GM23338 (cell line): ENCODE results near the gene SBK1. TPM values are rescaled to one million over a fixed set of nuclear protein-coding genes. Genes with fewer than 3 reads are reported as not detected.

ENCODE experiments used
- ATAC-seq: fragments of 200-7000 bp; cut with Tn5 transposase; 3 replicates; pipeline ENCODE4 v1.9.1; 2020
- DNase-seq: peaks from one replicate; pipeline ENCODE4 v3.0.0-alpha.2; 2015; ENCODE audit warnings: low spot score
- H2AFZ ChIP-seq: fragments of 200-600 bp; sonication (generic); 2 replicates; pipeline ENCODE4 v1.8.0; 2016; ENCODE audit warnings: antibody characterized with exemption, mild to moderate bottlenecking, moderate library complexity
- H3F3A ChIP-seq: fragments of 200-600 bp; sonication (generic); replicated peaks from 2 replicates; pipeline ENCODE4 v1.8.0; 2017; ENCODE audit warnings: antibody characterized with exemption, mixed run types, low read depth
- H3K27ac ChIP-seq: fragments of 200-600 bp; sonication (generic); 2 replicates; pipeline ENCODE4 v1.6.1; 2016; ENCODE audit warnings: low read depth
- H3K27me3 ChIP-seq: fragments of 200-600 bp; sonication (generic); 2 replicates; pipeline ENCODE4 v1.8.0; 2016; ENCODE audit warnings: mild to moderate bottlenecking, mixed run types, moderate library complexity; ENCODE audit not compliant: insufficient read depth
- H3K36me3 ChIP-seq: fragments of 200-600 bp; sonication (generic); 2 replicates; pipeline ENCODE4 v1.8.0; 2016; ENCODE audit warnings: mild to moderate bottlenecking; ENCODE audit not compliant: insufficient read depth
- H3K4me1 ChIP-seq: fragments of 200-600 bp; sonication (generic); 2 replicates; pipeline ENCODE4 v1.8.0; 2016; ENCODE audit warnings: mild to moderate bottlenecking, moderate library complexity; ENCODE audit not compliant: insufficient read depth
- H3K4me2 ChIP-seq: fragments of 200-600 bp; sonication (generic); 2 replicates; pipeline ENCODE4 v1.7.1; 2017; ENCODE audit warnings: mixed run types
- H3K4me3 ChIP-seq: fragments of 200-600 bp; sonication (generic); 2 replicates; pipeline ENCODE4 v1.6.1; 2016; ENCODE audit warnings: mixed run types
- H3K79me2 ChIP-seq: fragments of 200-600 bp; sonication (generic); replicated peaks from 2 replicates; pipeline ENCODE4 v1.8.0; 2017; ENCODE audit warnings: mild to moderate bottlenecking; ENCODE audit not compliant: insufficient read depth
- H3K9me2 ChIP-seq: fragments of 200-600 bp; sonication (generic); 2 replicates; pipeline ENCODE4 v1.8.0; 2017; ENCODE audit not compliant: insufficient read depth
- H4K20me1 ChIP-seq: fragments of 200-600 bp; sonication (generic); replicated peaks from 2 replicates; pipeline ENCODE4 v1.8.0; 2017; ENCODE audit warnings: mild to moderate bottlenecking; ENCODE audit not compliant: insufficient read depth
- H3K27ac Mint-ChIP-seq: 2 replicates; pipeline ENCODE4 v1.8.0; 2020; ENCODE audit warnings: inconsistent platforms, mild to moderate bottlenecking, moderate library complexity, mixed read lengths
- H3K27me3 Mint-ChIP-seq: 3 replicates; pipeline ENCODE4 v1.8.0; 2022; ENCODE audit warnings: low read depth, mild to moderate bottlenecking, moderate library complexity, mixed read lengths, inconsistent platforms; ENCODE audit not compliant: insufficient read depth, poor library complexity
- H3K36me3 Mint-ChIP-seq: 3 replicates; pipeline ENCODE4 v1.8.0; 2021; ENCODE audit warnings: low read depth, mild to moderate bottlenecking, inconsistent platforms, moderate library complexity, mixed read lengths
- H3K4me1 Mint-ChIP-seq: 3 replicates; pipeline ENCODE4 v1.8.0; 2020; ENCODE audit warnings: mild to moderate bottlenecking, inconsistent platforms, mixed read lengths
- H3K4me3 Mint-ChIP-seq: 3 replicates; pipeline ENCODE4 v1.8.0; 2021; ENCODE audit warnings: moderate library complexity, mild to moderate bottlenecking, inconsistent platforms, mixed read lengths
- H3K9me3 Mint-ChIP-seq: 3 replicates; pipeline ENCODE4 v1.8.0; 2020; ENCODE audit warnings: moderate library complexity, mild to moderate bottlenecking, inconsistent platforms, mixed read lengths
- EZH2 ChIP-seq: fragments of 200-600 bp; sonication (generic); IDR thresholded peaks from one replicate; pipeline ENCODE4 v1.8.0; 2017; ENCODE audit warnings: antibody characterized with exemption, mild to moderate bottlenecking, low read depth; ENCODE audit not compliant: unreplicated experiment
- EZH2phosphoT487 ChIP-seq: fragments of 200-600 bp; sonication (generic); IDR thresholded peaks from one replicate; pipeline ENCODE4 v1.8.1; 2018; ENCODE audit warnings: antibody characterized with exemption; ENCODE audit not compliant: unreplicated experiment
- JUNB ChIP-seq: IDR thresholded peaks from one replicate; pipeline ENCODE4 v1.6.1; 2016; ENCODE audit warnings: antibody characterized with exemption; ENCODE audit not compliant: unreplicated experiment
- POLR2AphosphoS5 ChIP-seq: IDR thresholded peaks from 2 replicates; pipeline ENCODE4 v1.6.1; 2016; ENCODE audit warnings: antibody characterized with exemption, low read depth
- ZNF114 ChIP-seq: fragments of 250-450 bp; sonication (Bioruptor Pico); IDR thresholded peaks from 2 replicates; pipeline ENCODE4 v1.5.0; 2020; ENCODE audit warnings: mild to moderate bottlenecking, moderate library complexity
- polyA plus RNA-seq: library from polyadenylated mRNA; unstranded; fragments of >200 nt; fragmentation: Nextera tagmentation; extraction: Ambion mirVana; gene quantifications from 2 replicates; pipeline ENCODE4 v1.2.1, GENCODE V29; 2016
- total RNA-seq: library from RNA; depleted of rRNA; stranded (reverse); fragments of >200 nt; shearing (Covaris generic); gene quantifications from 2 replicates; pipeline ENCODE4 v1.2.3, GENCODE V29; 2014
- TF ChIP-seq, protein P1 (sequence below): IDR thresholded peaks from 2 replicates; pipeline ENCODE4 v1.6.1; 2016; ENCODE audit warnings: antibody characterized with exemption
- TF ChIP-seq, protein P2 (sequence below), 2 experiments: fragments of 200-600 bp in 1 of 2; sonication (generic) in 1 of 2; conservative IDR thresholded peaks; 2 replicates each; pipeline versions ENCODE4 v1.5.1 to v1.6.1; 2016 to 2017; ENCODE audit warnings: antibody characterized with exemption in 2 of 2, low read depth in 2 of 2, mild to moderate bottlenecking in 2 of 2, moderate library complexity in 1 of 2
- TF ChIP-seq, protein P3 (sequence below): fragments of 250-450 bp; sonication (Bioruptor Pico); IDR thresholded peaks from 2 replicates; pipeline ENCODE4 v1.5.0; 2020; ENCODE audit warnings: mild to moderate bottlenecking, moderate library complexity

SBK1 gene
- total and polyA plus RNA-seq, 2 experiments from 2014 or later = 23.9 to 68.1 TPM

DNA sequence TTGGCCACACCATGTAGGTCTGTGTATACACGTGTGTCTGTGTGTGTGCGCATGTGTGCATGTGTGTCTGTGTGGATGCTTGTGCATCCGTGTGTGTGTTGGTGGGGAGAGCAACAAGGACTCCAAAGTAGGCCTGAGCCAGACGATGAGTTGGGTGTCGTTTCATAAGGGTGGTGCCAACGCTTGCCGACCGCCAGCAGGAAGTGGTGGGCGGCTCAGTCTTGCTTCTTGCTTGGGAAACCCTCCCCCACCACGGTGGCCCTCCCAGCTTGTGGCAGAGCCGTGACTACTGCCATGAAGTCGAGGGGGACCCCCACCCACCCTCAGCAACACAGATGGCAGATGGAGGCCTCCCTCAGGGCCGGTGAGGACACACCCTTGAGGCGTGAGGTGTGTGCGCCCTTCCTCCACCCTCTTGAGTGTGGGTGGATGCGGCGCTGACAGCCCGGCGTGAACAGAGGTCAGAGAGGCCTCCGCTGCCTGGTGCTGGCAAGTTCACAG is 17.5 kb downstream of the SBK1 start (continued):
- TF ChIP-seq, protein P1, sequence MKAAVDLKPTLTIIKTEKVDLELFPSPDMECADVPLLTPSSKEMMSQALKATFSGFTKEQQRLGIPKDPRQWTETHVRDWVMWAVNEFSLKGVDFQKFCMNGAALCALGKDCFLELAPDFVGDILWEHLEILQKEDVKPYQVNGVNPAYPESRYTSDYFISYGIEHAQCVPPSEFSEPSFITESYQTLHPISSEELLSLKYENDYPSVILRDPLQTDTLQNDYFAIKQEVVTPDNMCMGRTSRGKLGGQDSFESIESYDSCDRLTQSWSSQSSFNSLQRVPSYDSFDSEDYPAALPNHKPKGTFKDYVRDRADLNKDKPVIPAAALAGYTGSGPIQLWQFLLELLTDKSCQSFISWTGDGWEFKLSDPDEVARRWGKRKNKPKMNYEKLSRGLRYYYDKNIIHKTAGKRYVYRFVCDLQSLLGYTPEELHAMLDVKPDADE = no peak
- no peak for TF ChIP-seq ZNF114
- no peak for TF ChIP-seq POLR2AphosphoS5
- TF ChIP-seq, protein P2, sequence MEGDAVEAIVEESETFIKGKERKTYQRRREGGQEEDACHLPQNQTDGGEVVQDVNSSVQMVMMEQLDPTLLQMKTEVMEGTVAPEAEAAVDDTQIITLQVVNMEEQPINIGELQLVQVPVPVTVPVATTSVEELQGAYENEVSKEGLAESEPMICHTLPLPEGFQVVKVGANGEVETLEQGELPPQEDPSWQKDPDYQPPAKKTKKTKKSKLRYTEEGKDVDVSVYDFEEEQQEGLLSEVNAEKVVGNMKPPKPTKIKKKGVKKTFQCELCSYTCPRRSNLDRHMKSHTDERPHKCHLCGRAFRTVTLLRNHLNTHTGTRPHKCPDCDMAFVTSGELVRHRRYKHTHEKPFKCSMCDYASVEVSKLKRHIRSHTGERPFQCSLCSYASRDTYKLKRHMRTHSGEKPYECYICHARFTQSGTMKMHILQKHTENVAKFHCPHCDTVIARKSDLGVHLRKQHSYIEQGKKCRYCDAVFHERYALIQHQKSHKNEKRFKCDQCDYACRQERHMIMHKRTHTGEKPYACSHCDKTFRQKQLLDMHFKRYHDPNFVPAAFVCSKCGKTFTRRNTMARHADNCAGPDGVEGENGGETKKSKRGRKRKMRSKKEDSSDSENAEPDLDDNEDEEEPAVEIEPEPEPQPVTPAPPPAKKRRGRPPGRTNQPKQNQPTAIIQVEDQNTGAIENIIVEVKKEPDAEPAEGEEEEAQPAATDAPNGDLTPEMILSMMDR (conservative IDR thresholded peaks at IDR 0.05; ENCODE audit: low read depth in 2 of 2) = no peak
- TF ChIP-seq EZH2phosphoT487 = no peak

DNA sequence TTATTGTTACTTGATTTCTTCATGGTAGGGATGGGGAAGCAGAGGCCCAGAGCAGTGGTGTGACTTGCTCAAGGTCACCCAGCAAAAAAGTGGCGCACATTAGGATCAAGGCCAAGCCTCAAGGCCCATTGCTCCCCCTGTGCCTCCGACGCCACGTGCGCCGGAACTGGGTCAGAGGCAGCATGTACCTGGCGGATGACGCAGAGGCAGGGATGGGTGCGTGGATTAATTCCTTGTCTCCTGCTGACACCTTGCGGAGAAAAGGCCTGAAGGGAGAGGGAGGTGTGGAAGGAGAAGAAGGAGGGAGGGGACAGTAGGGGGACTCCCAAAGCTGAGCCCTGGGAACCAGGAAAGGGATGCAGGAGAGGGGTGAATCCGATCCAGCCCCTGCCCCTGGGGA is 18.5 kb downstream of the SBK1 start:
- H2AFZ ChIP-seq = no peak overlapping the region
- Mint-ChIP-seq H3K9me3 (no peaks in the 10 kb centered on the region; the same call in 2 of the 3 replicates), H3K36me3 (peaks cover 41% of the 10 kb centered on the region), H3K4me1 (no peaks in the 10 kb centered on the region; the same call in 2 of the 3 replicates), H3K4me3 (no peak overlapping the region), H3K27ac (no peak overlapping the region), H3K27me3 (peaks cover 7% of the 10 kb centered on the region)
- no peaks in the 10 kb centered on the region for H3K4me1 ChIP-seq
- no peak for DNase-seq
- no peak overlapping the region for H3K4me3 ChIP-seq
- no peaks in the 10 kb centered on the region for H3K36me3 ChIP-seq
- H3K27ac ChIP-seq = no peak overlapping the region
- H3K79me2 ChIP-seq = peaks cover 35% of the 10 kb centered on the region
- no peaks in the 10 kb centered on the region for H3K9me2 ChIP-seq
- no peak for ATAC-seq
- no peaks in the 10 kb centered on the region for H3K27me3 ChIP-seq
- H4K20me1 ChIP-seq = peaks cover 8% of the 10 kb centered on the region; the same call in 1 of the 2 replicates
- TF ChIP-seq, protein P2 (conservative IDR thresholded peaks at IDR 0.05; ENCODE audit: low read depth in 2 of 2) = peak in 1 of 2 experiments; percentile 29; a peak in 2 of 4 replicates
- no peak for TF ChIP-seq EZH2
- H3K4me2 ChIP-seq = no peak overlapping the region
- H3F3A ChIP-seq = no peaks in the 10 kb centered on the region

DNA sequence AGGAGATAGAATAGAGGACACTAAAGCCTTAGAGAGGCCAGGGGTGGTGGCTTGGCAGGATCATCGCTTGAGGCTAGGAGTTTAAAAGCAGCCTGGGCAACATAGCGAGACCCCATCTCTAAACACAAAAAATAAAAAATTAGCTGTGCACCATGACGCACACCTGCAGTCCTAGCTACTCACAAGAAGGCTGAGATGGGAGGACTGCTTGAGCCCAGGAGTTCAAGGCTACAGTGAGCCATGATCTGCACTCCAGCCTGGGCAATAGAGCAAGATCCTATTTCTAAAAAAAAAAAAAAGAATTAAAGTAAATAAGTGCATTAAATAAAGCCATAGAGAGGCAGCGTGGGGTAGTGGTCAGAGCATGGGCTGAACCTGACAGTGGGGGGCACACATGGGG is 19.1 kb downstream of the SBK1 start:
- peaks cover 6% of the 10 kb centered on the region; the same call in 1 of the 2 replicates for H4K20me1 ChIP-seq
- Mint-ChIP-seq H3K27ac (no peak overlapping the region), H3K9me3 (no peaks in the 10 kb centered on the region; the same call in 2 of the 3 replicates), H3K36me3 (peaks cover 38% of the 10 kb centered on the region), H3K4me1 (no peaks in the 10 kb centered on the region; the same call in 2 of the 3 replicates), H3K27me3 (peaks cover 7% of the 10 kb centered on the region), H3K4me3 (no peak overlapping the region)
- ATAC-seq (no peak), DNase-seq (no peak)
- no peaks in the 10 kb centered on the region for H3K4me1 ChIP-seq
- H3K36me3 ChIP-seq = no peaks in the 10 kb centered on the region
- no peaks in the 10 kb centered on the region for H3F3A ChIP-seq
- no peak overlapping the region for H3K27ac ChIP-seq
- H3K79me2 ChIP-seq = peaks cover 30% of the 10 kb centered on the region
- no peaks in the 10 kb centered on the region for H3K9me2 ChIP-seq
- H3K4me2 ChIP-seq = no peak overlapping the region
- no peak overlapping the region for H3K4me3 ChIP-seq
- no peak overlapping the region for H2AFZ ChIP-seq
- no peaks in the 10 kb centered on the region for H3K27me3 ChIP-seq
- TF ChIP-seq ZNF114 = no peak
- TF ChIP-seq, protein P3, sequence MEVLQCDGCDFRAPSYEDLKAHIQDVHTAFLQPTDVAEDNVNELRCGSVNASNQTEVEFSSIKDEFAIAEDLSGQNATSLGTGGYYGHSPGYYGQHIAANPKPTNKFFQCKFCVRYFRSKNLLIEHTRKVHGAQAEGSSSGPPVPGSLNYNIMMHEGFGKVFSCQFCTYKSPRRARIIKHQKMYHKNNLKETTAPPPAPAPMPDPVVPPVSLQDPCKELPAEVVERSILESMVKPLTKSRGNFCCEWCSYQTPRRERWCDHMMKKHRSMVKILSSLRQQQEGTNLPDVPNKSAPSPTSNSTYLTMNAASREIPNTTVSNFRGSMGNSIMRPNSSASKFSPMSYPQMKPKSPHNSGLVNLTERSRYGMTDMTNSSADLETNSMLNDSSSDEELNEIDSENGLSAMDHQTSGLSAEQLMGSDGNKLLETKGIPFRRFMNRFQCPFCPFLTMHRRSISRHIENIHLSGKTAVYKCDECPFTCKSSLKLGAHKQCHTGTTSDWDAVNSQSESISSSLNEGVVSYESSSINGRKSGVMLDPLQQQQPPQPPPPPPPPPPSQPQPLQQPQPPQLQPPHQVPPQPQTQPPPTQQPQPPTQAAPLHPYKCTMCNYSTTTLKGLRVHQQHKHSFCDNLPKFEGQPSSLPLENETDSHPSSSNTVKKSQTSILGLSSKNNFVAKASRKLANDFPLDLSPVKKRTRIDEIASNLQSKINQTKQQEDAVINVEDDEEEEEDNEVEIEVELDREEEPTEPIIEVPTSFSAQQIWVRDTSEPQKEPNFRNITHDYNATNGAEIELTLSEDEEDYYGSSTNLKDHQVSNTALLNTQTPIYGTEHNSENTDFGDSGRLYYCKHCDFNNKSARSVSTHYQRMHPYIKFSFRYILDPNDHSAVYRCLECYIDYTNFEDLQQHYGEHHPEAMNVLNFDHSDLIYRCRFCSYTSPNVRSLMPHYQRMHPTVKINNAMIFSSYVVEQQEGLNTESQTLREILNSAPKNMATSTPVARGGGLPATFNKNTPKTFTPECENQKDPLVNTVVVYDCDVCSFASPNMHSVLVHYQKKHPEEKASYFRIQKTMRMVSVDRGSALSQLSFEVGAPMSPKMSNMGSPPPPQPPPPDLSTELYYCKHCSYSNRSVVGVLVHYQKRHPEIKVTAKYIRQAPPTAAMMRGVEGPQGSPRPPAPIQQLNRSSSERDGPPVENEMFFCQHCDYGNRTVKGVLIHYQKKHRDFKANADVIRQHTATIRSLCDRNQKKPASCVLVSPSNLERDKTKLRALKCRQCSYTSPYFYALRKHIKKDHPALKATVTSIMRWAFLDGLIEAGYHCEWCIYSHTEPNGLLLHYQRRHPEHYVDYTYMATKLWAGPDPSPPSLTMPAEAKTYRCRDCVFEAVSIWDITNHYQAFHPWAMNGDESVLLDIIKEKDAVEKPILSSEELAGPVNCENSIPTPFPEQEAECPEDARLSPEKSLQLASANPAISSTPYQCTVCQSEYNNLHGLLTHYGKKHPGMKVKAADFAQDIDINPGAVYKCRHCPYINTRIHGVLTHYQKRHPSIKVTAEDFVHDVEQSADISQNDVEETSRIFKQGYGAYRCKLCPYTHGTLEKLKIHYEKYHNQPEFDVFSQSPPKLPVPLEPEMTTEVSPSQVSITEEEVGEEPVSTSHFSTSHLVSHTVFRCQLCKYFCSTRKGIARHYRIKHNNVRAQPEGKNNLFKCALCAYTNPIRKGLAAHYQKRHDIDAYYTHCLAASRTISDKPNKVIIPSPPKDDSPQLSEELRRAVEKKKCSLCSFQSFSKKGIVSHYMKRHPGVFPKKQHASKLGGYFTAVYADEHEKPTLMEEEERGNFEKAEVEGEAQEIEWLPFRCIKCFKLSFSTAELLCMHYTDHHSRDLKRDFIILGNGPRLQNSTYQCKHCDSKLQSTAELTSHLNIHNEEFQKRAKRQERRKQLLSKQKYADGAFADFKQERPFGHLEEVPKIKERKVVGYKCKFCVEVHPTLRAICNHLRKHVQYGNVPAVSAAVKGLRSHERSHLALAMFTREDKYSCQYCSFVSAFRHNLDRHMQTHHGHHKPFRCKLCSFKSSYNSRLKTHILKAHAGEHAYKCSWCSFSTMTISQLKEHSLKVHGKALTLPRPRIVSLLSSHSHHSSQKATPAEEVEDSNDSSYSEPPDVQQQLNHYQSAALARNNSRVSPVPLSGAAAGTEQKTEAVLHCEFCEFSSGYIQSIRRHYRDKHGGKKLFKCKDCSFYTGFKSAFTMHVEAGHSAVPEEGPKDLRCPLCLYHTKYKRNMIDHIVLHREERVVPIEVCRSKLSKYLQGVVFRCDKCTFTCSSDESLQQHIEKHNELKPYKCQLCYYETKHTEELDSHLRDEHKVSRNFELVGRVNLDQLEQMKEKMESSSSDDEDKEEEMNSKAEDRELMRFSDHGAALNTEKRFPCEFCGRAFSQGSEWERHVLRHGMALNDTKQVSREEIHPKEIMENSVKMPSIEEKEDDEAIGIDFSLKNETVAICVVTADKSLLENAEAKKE = no peak
- no peak for TF ChIP-seq JUNB
